ENCODE measurements around the gene CLDN5.

The CLDN5 gene

DNA sequence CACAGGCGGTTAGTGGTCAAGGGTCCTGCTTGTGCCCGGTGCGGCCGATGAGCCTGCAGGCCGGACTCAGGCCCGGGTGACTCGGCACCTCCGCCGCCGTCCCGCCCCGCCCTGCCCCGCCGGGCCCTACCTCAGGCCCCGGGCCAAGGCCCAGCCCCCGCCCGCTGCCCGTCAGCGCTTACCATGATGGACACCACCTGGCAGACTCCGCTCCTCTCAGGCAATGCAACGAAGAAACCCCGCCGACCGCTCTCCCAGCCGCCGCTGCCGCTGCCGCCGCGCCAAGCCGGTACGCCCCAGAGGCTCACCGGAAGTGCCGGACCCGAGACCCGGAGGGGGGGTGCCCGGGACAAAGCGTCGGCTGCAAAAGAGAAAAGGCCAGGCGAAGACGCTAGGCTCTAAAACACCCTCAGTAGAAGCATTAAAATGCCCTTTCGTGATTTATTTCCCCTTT is 45.3 kb downstream of the CLDN5 start, which contains the start of gene UFD1:
Gene UFD1 (minus strand): TSS at position 293 of the 454 bp plus-strand sequence. CDS start 108 bp downstream, at position 185.
- peak; percentile 77 for DNase-seq

DNA sequence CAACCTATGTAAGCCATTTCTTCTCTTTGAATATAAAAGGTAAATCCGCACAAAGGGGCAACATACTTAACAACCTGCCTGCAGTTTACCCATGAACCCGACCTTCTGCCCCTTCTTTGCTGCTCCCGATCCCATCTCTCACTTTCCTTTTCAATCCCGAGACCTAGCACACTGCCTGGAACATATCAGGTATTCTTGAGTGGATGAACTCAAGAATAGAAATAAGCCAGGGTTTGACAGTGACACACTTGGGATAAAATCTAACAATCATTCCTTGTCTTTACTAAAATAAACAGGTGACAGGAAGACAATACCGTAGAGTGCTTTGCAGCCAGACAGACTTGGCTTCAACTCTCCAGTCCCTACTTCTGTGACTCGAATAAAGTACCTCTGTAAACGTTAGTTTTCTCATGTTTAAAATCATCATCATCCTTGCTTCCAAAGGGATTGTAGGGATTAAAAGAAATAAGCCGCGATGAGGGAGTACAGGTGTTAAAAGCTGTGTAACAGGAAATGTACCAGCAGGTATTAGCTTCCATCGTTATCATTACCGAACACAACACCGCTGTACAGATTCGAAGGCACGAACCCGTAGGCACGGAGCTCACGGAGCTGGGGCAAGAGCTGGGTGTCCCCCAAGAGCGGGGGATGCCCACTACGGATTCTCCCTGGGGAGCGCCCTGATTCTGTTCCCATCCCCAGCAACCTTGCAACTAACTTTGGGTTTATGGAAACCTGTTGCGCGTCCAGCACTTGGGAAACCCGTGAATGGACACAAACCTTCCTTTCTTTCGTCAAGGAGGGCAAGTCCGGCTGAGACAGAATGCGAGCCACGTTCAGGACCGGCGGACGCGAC is 45.9 kb downstream of the CLDN5 start:
- DNase-seq = no peak

DNA sequence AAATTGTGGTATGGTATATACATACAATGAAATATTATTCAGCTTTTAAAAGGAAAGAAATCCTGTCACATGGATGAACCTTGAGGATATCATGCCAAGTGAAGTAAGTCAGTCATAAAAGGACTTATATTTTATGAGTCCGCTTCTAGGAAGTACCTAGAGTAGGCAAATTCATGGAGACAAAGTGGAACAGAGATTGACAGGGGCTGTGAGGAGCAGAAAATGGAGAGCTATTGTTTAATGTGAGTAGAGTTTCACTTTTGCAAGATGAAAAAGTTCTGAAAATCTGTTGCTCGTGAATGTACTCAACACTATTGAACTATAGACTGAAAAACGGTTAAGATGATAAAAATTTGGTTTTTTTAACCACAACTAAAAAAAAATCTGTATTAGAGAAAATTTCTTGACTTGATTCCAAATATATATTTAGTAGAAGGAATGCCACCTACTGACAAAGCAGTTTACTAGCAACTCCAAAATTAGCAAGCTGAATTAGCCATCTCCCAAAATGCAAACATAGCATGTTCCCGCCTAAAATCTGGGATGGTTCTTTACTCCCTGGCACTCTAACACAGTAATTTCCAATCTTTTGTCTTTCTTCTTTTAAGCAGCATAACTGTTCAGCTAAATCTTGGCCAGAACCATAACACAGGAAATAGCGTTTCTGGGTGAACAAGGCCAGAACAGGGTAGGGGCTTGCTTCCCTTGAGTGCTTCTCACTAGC is 46.7 kb downstream of the CLDN5 start:
- peak; percentile 9 for DNase-seq

DNA sequence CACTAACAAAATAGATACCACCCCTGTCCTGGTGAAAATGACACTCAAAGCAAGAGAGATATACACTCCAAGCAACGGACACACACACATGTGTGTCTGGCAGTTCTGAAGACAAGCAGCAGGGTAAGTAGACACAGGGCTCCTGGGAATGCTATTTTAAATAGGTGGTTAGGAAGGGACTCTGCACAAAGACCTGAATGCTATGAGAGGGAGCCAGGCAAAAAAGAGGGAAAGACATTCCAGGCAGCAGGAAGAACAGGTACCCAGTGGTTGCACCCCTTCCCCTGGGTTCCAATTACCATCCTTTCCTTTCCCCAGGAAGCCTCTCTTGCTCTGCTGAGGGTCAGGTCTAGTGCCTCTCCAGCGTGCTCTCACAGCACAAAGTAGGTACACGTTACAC is 48.2 kb downstream of the CLDN5 start:
- no peak for DNase-seq

DNA sequence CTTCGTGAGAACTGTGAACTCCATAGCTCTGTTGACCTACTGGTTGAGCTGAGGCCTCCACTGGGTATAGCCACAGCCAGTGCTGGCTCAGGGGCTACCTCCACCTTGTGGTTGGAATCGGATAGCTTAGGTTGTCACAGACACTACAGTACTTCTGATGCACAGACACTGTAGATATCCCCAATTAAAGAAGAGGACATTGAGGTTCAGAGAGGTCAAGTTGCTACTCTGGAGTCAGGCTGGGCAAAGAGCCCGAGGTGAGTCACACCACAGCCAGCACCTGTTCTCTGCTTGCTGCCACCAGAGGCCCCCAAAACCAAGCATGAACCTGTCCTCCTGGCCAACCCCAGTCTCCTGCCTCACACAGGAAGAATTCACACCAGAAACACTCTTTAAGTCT is 50.6 kb downstream of the CLDN5 start:
- DNase-seq = no peak

Measured in fibroblast of skin of right biceps (primary cell).